ENCODE results near the gene TTC7B. TPM values are rescaled to one million over a fixed set of nuclear protein-coding genes. Genes with fewer than 3 reads are reported as not detected.

TTC7B gene
- total RNA-seq, 4 donors from 2014 or later, result 0.18 to 53.6 (median 11.2) TPM

DNA sequence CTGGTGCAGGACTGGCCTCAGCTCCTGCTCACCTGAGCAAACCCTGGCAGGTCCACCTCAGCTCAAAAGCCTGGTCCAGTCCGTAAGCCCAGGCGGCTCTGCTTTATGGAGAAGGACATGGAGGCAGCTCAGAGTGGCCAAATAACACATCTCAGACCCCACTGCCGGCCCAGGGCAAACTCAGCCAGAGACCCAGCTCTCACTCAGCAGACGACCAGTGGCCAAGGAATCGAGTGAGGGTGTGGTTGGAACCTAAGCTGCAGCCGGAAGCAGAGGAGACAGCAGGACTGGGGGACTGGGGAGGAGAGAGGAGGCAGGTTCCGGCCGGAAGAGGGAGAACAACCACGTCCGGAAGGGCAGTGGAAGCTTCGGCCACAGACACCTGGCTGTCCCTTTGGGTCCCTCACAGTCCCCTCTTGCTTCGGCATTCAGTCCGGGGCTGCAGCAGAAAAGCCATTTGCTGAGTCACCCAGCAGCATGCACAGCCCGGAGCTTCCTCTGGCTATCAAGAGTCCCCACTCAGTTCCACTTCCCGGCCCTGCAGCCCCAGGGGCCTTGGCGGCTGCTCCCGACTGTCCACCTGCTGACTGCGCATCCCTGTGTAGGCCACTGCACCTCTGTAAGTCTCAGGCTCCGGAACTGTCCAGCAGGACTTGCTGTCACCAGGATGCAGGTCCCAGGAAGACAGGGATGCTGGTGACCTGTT lies 315.4 kb downstream of the TTC7B start:
- no peak overlapping the region for H3K27ac ChIP-seq
- H3K4me3 ChIP-seq, result no peak overlapping the region
- no peaks in the 10 kb centered on the region for H3K27me3 ChIP-seq
- DNase-seq, result no peak
- TF ChIP-seq, protein P1, sequence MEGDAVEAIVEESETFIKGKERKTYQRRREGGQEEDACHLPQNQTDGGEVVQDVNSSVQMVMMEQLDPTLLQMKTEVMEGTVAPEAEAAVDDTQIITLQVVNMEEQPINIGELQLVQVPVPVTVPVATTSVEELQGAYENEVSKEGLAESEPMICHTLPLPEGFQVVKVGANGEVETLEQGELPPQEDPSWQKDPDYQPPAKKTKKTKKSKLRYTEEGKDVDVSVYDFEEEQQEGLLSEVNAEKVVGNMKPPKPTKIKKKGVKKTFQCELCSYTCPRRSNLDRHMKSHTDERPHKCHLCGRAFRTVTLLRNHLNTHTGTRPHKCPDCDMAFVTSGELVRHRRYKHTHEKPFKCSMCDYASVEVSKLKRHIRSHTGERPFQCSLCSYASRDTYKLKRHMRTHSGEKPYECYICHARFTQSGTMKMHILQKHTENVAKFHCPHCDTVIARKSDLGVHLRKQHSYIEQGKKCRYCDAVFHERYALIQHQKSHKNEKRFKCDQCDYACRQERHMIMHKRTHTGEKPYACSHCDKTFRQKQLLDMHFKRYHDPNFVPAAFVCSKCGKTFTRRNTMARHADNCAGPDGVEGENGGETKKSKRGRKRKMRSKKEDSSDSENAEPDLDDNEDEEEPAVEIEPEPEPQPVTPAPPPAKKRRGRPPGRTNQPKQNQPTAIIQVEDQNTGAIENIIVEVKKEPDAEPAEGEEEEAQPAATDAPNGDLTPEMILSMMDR (IDR thresholded peaks at IDR 0.05), result no peak
- TF ChIP-seq POLR2A (IDR thresholded peaks at IDR 0.05), result no peak
- H3K36me3 ChIP-seq, result no peaks in the 10 kb centered on the region
- H3K9me3 ChIP-seq, result no peaks in the 10 kb centered on the region
- H3K4me1 ChIP-seq, result no peaks in the 10 kb centered on the region

- DNase-seq, result peak in 1 of 3 donors; percentile 30
Measured at GRCh38 chr14:90499908-90500664, 316.1 kb downstream of the TTC7B start.

DNA sequence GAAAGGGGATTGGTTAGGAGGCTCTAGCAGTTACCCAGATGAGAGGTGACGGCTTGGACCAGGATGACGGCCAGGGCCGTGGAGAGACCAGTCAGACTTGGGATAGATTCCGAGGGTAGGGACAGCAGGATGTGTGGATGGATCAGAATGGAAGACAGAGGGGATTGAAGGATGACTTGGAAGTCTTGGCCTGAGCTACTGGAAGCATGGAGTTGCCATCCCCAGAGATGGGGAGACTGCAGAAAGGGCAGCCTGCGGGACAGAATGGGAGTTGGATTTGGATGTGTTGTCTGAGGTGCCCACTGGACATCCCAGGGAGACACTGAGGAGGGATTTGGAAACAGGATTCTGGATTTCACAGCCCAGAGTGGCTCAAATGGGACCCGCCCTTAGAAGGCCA lies 317.1 kb downstream of the TTC7B start:
- TF ChIP-seq, protein P1 (IDR thresholded peaks at IDR 0.05), result no peak
- no peak for TF ChIP-seq POLR2A (IDR thresholded peaks at IDR 0.05)
- H3K4me3 ChIP-seq, result no peak overlapping the region
- H3K9me3 ChIP-seq, result no peaks in the 10 kb centered on the region
- DNase-seq, result peak in 1 of 3 donors; percentile 23
- no peak overlapping the region for H3K27ac ChIP-seq
- H3K36me3 ChIP-seq, result no peaks in the 10 kb centered on the region
- no peaks in the 10 kb centered on the region for H3K4me1 ChIP-seq
- H3K27me3 ChIP-seq, result no peaks in the 10 kb centered on the region

More at GRCh38 chr14:90499908-90500664, 316.1 kb downstream of the TTC7B start:
- Histone ChIP-seq H3K4me3 (no peak overlapping the region), H3K27me3 (no peaks in the 10 kb centered on the region), H3K9me3 (no peaks in the 10 kb centered on the region), H3K27ac (no peak overlapping the region), H3K4me1 (no peaks in the 10 kb centered on the region), H3K36me3 (no peaks in the 10 kb centered on the region)
- TF ChIP-seq POLR2A (IDR thresholded peaks at IDR 0.05), result no peak
- TF ChIP-seq, protein P1 (IDR thresholded peaks at IDR 0.05), result no peak

DNA sequence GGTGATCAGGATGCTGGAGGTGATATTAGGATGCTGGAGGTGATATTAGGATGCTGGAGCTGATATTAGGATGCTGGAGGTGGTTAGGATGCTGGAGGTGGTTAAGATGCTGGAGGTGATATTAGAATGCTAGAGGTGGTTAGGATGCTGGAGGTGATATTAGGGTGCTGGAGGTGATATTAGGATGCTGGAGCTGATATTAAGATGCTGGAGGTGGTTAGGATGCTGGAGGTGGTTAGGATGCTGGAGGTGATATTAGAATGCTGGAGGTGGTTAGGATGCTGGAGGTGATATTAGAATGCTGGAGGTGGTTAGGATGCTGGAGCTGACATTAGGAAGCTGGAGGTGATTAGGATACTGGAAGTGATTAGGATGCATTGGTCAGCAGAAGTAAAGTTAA lies 318.0 kb downstream of the TTC7B start:
- TF ChIP-seq, protein P1 (IDR thresholded peaks at IDR 0.05), result no peak
- no peak overlapping the region for H3K4me3 ChIP-seq
- no peaks in the 10 kb centered on the region for H3K9me3 ChIP-seq
- DNase-seq, result no peak
- no peaks in the 10 kb centered on the region for H3K36me3 ChIP-seq
- H3K27me3 ChIP-seq, result no peaks in the 10 kb centered on the region
- no peaks in the 10 kb centered on the region for H3K4me1 ChIP-seq
- H3K27ac ChIP-seq, result no peak overlapping the region

GRCh38 chr14:90496379-90496778 lies 319.9 kb downstream of the TTC7B start:
- no peak overlapping the region for H3K27ac ChIP-seq
- H3K9me3 ChIP-seq, result no peaks in the 10 kb centered on the region
- peaks cover 0 to 6% (median 0%) of the 10 kb centered on the region in 4 donors for H3K4me1 ChIP-seq
- no peak overlapping the region for H3K4me3 ChIP-seq
- no peak for DNase-seq
- no peaks in the 10 kb centered on the region for H3K36me3 ChIP-seq
- no peak for TF ChIP-seq POLR2A (IDR thresholded peaks at IDR 0.05)
- TF ChIP-seq, protein P1 (IDR thresholded peaks at IDR 0.05), result no peak
- H3K27me3 ChIP-seq, result no peaks in the 10 kb centered on the region

Measured in Peyer's patch (tissue), 4 donors.